ENCODE data around the gene CLDN1.

GRCh38 chr3:190318666-190319065 lies 3.6 kb downstream of the CLDN1 start:
- TF ChIP-seq, protein P1, sequence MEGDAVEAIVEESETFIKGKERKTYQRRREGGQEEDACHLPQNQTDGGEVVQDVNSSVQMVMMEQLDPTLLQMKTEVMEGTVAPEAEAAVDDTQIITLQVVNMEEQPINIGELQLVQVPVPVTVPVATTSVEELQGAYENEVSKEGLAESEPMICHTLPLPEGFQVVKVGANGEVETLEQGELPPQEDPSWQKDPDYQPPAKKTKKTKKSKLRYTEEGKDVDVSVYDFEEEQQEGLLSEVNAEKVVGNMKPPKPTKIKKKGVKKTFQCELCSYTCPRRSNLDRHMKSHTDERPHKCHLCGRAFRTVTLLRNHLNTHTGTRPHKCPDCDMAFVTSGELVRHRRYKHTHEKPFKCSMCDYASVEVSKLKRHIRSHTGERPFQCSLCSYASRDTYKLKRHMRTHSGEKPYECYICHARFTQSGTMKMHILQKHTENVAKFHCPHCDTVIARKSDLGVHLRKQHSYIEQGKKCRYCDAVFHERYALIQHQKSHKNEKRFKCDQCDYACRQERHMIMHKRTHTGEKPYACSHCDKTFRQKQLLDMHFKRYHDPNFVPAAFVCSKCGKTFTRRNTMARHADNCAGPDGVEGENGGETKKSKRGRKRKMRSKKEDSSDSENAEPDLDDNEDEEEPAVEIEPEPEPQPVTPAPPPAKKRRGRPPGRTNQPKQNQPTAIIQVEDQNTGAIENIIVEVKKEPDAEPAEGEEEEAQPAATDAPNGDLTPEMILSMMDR (IDR thresholded peaks at IDR 0.05): no peak
- TF ChIP-seq MAX (CRISPR knock-in tag; IDR thresholded peaks at IDR 0.05) (no peak), HMGXB4 (CRISPR knock-in tag; IDR thresholded peaks at IDR 0.05) (no peak), E2F4 (CRISPR knock-in tag; IDR thresholded peaks at IDR 0.05; ENCODE audit: borderline replicate concordance, low read depth) (no peak), ZNF138 (CRISPR knock-in tag; conservative IDR thresholded peaks at IDR 0.05) (no peak), SOX15 (CRISPR knock-in tag; IDR thresholded peaks at IDR 0.05) (no peak), NFYB (CRISPR knock-in tag; conservative IDR thresholded peaks at IDR 0.05; ENCODE audit: low read depth) (no peak), ATF1 (CRISPR knock-in tag; IDR thresholded peaks at IDR 0.05) (no peak), SP1 (CRISPR knock-in tag; conservative IDR thresholded peaks at IDR 0.05) (no peak), JAZF1 (CRISPR knock-in tag; IDR thresholded peaks at IDR 0.05) (no peak), CREB1 (CRISPR knock-in tag; IDR thresholded peaks at IDR 0.05) (no peak), ELF4 (CRISPR knock-in tag; IDR thresholded peaks at IDR 0.05; ENCODE audit: low read depth) (no peak), ETV6 (CRISPR knock-in tag; IDR thresholded peaks at IDR 0.05) (no peak)

All from WTC11 (cell line).